Activated naive CD4-positive, alpha-beta T cell treated with anti-CD3 and anti-CD28 coated beads, Interleukin-2, amount 10 ng/mL, durations not matched to agents 7 days and 5 days (primary cell): ENCODE data around the gene BCL2A1.

Experiments
- CTCF ChIA-PET: fragments of 350-600 bp; sonication (Branson Sonifier 250); formaldehyde crosslinking; loops from one replicate; lab custom pipeline; 2021; ENCODE audit warnings: antibody characterized with exemption; lab: Charles Lee
- DNase-seq: peaks from one replicate; pipeline ENCODE4 v3.0.0-alpha.2; 2020
- H3K27ac Mint-ChIP-seq: one replicate; pipeline ENCODE4 v1.8.0; 2021; ENCODE audit warnings: mild to moderate bottlenecking, moderate library complexity, mixed read lengths
- H3K27me3 Mint-ChIP-seq: one replicate; pipeline ENCODE4 v1.8.0; 2021; ENCODE audit warnings: mild to moderate bottlenecking, mixed read lengths
- H3K36me3 Mint-ChIP-seq: one replicate; pipeline ENCODE4 v1.8.0; 2021; ENCODE audit warnings: mixed read lengths
- H3K4me1 Mint-ChIP-seq: one replicate; pipeline ENCODE4 v1.8.0; 2021; ENCODE audit warnings: mixed read lengths
- H3K4me3 Mint-ChIP-seq: one replicate; pipeline ENCODE4 v1.8.0; 2021; ENCODE audit warnings: mild to moderate bottlenecking, moderate library complexity, mixed read lengths
- H3K9me3 Mint-ChIP-seq: one replicate; pipeline ENCODE4 v1.8.0; 2021; ENCODE audit warnings: mixed read lengths

BCL2A1 gene

GRCh38 chr15:79978655-79979514 lies 7.9 kb upstream of the BCL2A1 start:
- H3K27me3 Mint-ChIP-seq = no peaks in the 10 kb centered on the region
- H3K4me1 Mint-ChIP-seq = peaks cover 12% of the 10 kb centered on the region
- no peaks in the 10 kb centered on the region for H3K36me3 Mint-ChIP-seq
- peak overlapping the region; percentile 6 for H3K27ac Mint-ChIP-seq
- CTCF ChIA-PET = interaction anchor here (1.2 to 2.3 kb wide), 3 partner anchors 14 to 83 kb away, joined by 3 to 7 read pairs (median 3); no protein-coding TSS in a partner anchor
- H3K4me3 Mint-ChIP-seq = no peak overlapping the region
- H3K9me3 Mint-ChIP-seq = no peaks in the 10 kb centered on the region
- DNase-seq = no peak

- Mint-ChIP-seq H3K4me3 (no peak overlapping the region), H3K36me3 (no peaks in the 10 kb centered on the region), H3K27ac (peak overlapping the region; percentile 6), H3K4me1 (peaks cover 19% of the 10 kb centered on the region), H3K9me3 (no peaks in the 10 kb centered on the region), H3K27me3 (no peaks in the 10 kb centered on the region)
- no peak for DNase-seq
- CTCF ChIA-PET = interaction anchor here (1.2 to 2.3 kb wide), 3 partner anchors 15 to 82 kb away, joined by 3 to 7 read pairs (median 3); no protein-coding TSS in a partner anchor
These were observed 7.3 kb upstream of the BCL2A1 start for GRCh38 chr15:79978260-79978654.

GRCh38 chr15:79977431-79978054 lies 6.5 kb upstream of the BCL2A1 start:
- H3K9me3 Mint-ChIP-seq = no peaks in the 10 kb centered on the region
- CTCF ChIA-PET = interaction anchor here (1.2 to 2.3 kb wide), 3 partner anchors 16 to 82 kb away, joined by 3 to 7 read pairs (median 3); no protein-coding TSS in a partner anchor

GRCh38 chr15:79973456-79974195 lies 2.6 kb upstream of the BCL2A1 start:
- CTCF ChIA-PET = interaction anchor here (1.0 kb wide), 1 partner anchor 13 kb away, joined by 3 read pairs; no protein-coding TSS in a partner anchor
- no peaks in the 10 kb centered on the region for H3K9me3 Mint-ChIP-seq
- peak; percentile 58 for DNase-seq
- peaks cover 39% of the 10 kb centered on the region for H3K4me1 Mint-ChIP-seq
- H3K27ac Mint-ChIP-seq = peak overlapping the region; percentile 53
- H3K36me3 Mint-ChIP-seq = peaks cover 9% of the 10 kb centered on the region
- H3K27me3 Mint-ChIP-seq = no peaks in the 10 kb centered on the region
- H3K4me3 Mint-ChIP-seq = no peak overlapping the region

More at GRCh38 chr15:79977431-79978054, 6.5 kb upstream of the BCL2A1 start:
- Mint-ChIP-seq H3K27ac (no peak overlapping the region), H3K4me3 (no peak overlapping the region), H3K27me3 (no peaks in the 10 kb centered on the region), H3K36me3 (no peaks in the 10 kb centered on the region), H3K4me1 (peaks cover 25% of the 10 kb centered on the region)
- no peak for DNase-seq

- no peak overlapping the region for H3K4me3 Mint-ChIP-seq
- no peaks in the 10 kb centered on the region for H3K9me3 Mint-ChIP-seq
- H3K27me3 Mint-ChIP-seq = no peaks in the 10 kb centered on the region
- no peak for DNase-seq
- CTCF ChIA-PET = interaction anchor here (1.0 kb wide), 1 partner anchor 14 kb away, joined by 3 read pairs; no protein-coding TSS in a partner anchor
- H3K36me3 Mint-ChIP-seq = peaks cover 9% of the 10 kb centered on the region
- H3K27ac Mint-ChIP-seq = peak overlapping the region; percentile 56
- H3K4me1 Mint-ChIP-seq = peaks cover 42% of the 10 kb centered on the region
These were observed 1.9 kb upstream of the BCL2A1 start for GRCh38 chr15:79972863-79973262.

- Mint-ChIP-seq H3K4me1 (peaks cover 66% of the 10 kb centered on the region), H3K27ac (peak overlapping the region; percentile 97), H3K9me3 (no peaks in the 10 kb centered on the region), H3K4me3 (peak overlapping the region; percentile 84), H3K27me3 (no peaks in the 10 kb centered on the region), H3K36me3 (peaks cover 19% of the 10 kb centered on the region)
- CTCF ChIA-PET = interaction anchor here (1.3 kb wide), 1 partner anchor 47 kb away, joined by 4 read pairs; no protein-coding TSS in a partner anchor
- DNase-seq = no peak
These were observed 815 bp downstream of the BCL2A1 start for GRCh38 chr15:79970181-79970580.

GRCh38 chr15:79969146-79969545 lies 1.9 kb downstream of the BCL2A1 start:
- Mint-ChIP-seq H3K4me3 (peak overlapping the region; percentile 79), H3K4me1 (peaks cover 72% of the 10 kb centered on the region), H3K27me3 (no peaks in the 10 kb centered on the region), H3K27ac (peak overlapping the region; percentile 84), H3K9me3 (no peaks in the 10 kb centered on the region), H3K36me3 (peaks cover 24% of the 10 kb centered on the region)
- CTCF ChIA-PET = interaction anchor here (1.3 kb wide), 1 partner anchor 46 kb away, joined by 4 read pairs; no protein-coding TSS in a partner anchor
- no peak for DNase-seq

GRCh38 chr15:79967298-79968182 lies 3.5 kb downstream of the BCL2A1 start:
- peaks cover 62% of the 10 kb centered on the region for H3K4me1 Mint-ChIP-seq
- H3K9me3 Mint-ChIP-seq = no peaks in the 10 kb centered on the region
- H3K36me3 Mint-ChIP-seq = peaks cover 27% of the 10 kb centered on the region
- CTCF ChIA-PET = interaction anchor here (0.9 to 1.8 kb wide), 2 partner anchors 44 to 93 kb away, joined by 3 to 6 read pairs; partner anchors contain the start of gene ZFAND6
- peak overlapping the region; percentile 84 for H3K27ac Mint-ChIP-seq
- peak overlapping the region; percentile 79 for H3K4me3 Mint-ChIP-seq
- no peaks in the 10 kb centered on the region for H3K27me3 Mint-ChIP-seq
- DNase-seq = peak; percentile 24

GRCh38 chr15:79966634-79967297 lies 4.2 kb downstream of the BCL2A1 start:
- H3K36me3 Mint-ChIP-seq = peaks cover 30% of the 10 kb centered on the region
- H3K4me1 Mint-ChIP-seq = peaks cover 62% of the 10 kb centered on the region
- H3K27me3 Mint-ChIP-seq = no peaks in the 10 kb centered on the region
- H3K9me3 Mint-ChIP-seq = no peaks in the 10 kb centered on the region
- H3K27ac Mint-ChIP-seq = peak overlapping the region; percentile 84
- peak overlapping the region; percentile 79 for H3K4me3 Mint-ChIP-seq
- CTCF ChIA-PET = interaction anchor here (1.8 kb wide), 1 partner anchor 93 kb away, joined by 6 read pairs; the partner anchor contains the start of gene ZFAND6
- no peak for DNase-seq

GRCh38 chr15:79965846-79966630 lies 5.0 kb downstream of the BCL2A1 start:
- H3K4me1 Mint-ChIP-seq = peaks cover 55% of the 10 kb centered on the region
- peak overlapping the region; percentile 84 for H3K27ac Mint-ChIP-seq
- H3K9me3 Mint-ChIP-seq = no peaks in the 10 kb centered on the region
- no peak for DNase-seq
- peak overlapping the region; percentile 79 for H3K4me3 Mint-ChIP-seq
- peaks cover 28% of the 10 kb centered on the region for H3K36me3 Mint-ChIP-seq
- no peaks in the 10 kb centered on the region for H3K27me3 Mint-ChIP-seq
- CTCF ChIA-PET = interaction anchor here (0.6 kb wide), 1 partner anchor 25 kb away, joined by 4 read pairs; no protein-coding TSS in a partner anchor

GRCh38 chr15:79964232-79964805 lies 6.7 kb downstream of the BCL2A1 start:
- no peak overlapping the region for H3K27ac Mint-ChIP-seq
- H3K4me3 Mint-ChIP-seq = no peak overlapping the region
- H3K4me1 Mint-ChIP-seq = peaks cover 50% of the 10 kb centered on the region

More at GRCh38 chr15:79964232-79964805, 6.7 kb downstream of the BCL2A1 start:
- Mint-ChIP-seq H3K36me3 (peaks cover 31% of the 10 kb centered on the region), H3K9me3 (no peaks in the 10 kb centered on the region), H3K27me3 (no peaks in the 10 kb centered on the region)
- DNase-seq = no peak
- CTCF ChIA-PET = no interaction called here
